Measurements from ENCODE around the gene BBS4. TPM values are rescaled to one million over a fixed set of nuclear protein-coding genes. Genes with fewer than 3 reads are reported as not detected.
A peak's percentile ranks its signal among the peaks of the same experiment; 100 is the strongest.

Gene BBS4
- total and polyA plus RNA-seq, 12 donors = 6.8 to 18.0 (median 12.5) TPM

DNA sequence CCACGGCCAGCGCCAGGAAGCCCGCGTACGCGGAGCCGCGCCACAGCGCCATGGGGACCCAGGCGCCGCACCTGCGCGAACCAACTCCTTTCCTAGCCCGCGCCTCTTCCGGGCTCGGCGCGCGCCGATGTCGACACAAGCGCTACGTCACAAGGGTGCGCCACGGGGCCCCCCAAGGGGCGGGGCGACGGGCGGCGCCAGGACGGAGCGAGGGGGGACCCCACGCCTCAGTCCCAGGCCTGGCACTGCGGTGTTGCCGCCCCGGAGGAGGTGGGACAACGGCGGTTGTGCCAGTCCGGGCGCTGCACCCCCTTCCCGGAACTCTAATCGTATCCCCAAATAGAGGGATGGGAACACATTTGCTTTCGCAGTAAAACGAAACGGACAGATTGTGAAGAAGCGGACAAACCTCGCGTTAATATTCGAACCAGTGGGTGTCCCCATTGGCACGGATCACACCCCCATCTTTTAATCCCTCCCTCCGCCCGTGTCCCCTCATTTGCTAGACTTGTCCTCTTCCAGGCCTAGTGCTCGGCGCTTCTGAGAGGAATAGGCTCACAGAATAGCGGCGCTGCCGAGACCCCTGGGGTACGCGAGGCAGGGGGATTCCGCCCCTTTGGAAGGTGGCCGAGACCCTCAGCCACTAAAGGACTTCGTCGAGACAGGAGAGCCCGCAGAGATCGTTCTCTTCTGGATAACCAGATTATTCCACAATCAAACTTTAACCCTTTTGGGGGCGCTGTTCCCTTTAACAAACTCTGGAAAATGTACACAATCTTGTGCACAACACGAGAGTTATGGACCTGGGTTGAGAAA lies 97.8 kb downstream of the BBS4 start, which contains the start of gene ADPGK:
ADPGK (minus strand) TSS at position 119 of the 816 bp plus-strand sequence; CDS start at position 52, 67 bp downstream.
- H3K4me1 ChIP-seq = peaks cover 0 to 43% (median 24%) of the 10 kb centered on the region in 9 donors
- DNase-seq (peak; percentile 88 to 92), ATAC-seq (peak; percentile 96 to 99 (median 98))
- no peaks in the 10 kb centered on the region for H3K27me3 ChIP-seq
- H3K9me3 ChIP-seq = no peaks in the 10 kb centered on the region
- intact Hi-C loops (cut with DNase I) = loop anchor here in 7 of 10 donors (2.0 to 10.0 kb wide), 5 partner anchors 268 to 491 kb away; partner anchors contain the start of gene NEO1 (in 2 of the 7)
- WGBS, 2 donors = 0% methylated on average over 66 to 68 of the region's 68 CpGs
- H3K27ac ChIP-seq = peak within 1 kb of the TSS; percentile 77 to 99 (median 94)
- H3K4me3 ChIP-seq = peak within 1 kb of the TSS; percentile 63 to 100 (median 92)
- peak in 8 of 9 donors; percentile 8 to 68 (median 61) for TF ChIP-seq CTCF (IDR thresholded peaks at IDR 0.05)
- H3K36me3 ChIP-seq = peaks cover 0 to 17% (median 0%) of the 10 kb centered on the region in 9 donors

GRCh38 chr15:72784456-72784876 lies 98.5 kb downstream of the BBS4 start:
- WGBS, 2 donors = 40 to 50% methylated on average over 7 of the region's 7 CpGs

GRCh38 chr15:72785432-72785831 lies 99.4 kb downstream of the BBS4 start:
- WGBS, 2 donors = 72 to 75% methylated on average over 4 of the region's 4 CpGs
- ATAC-seq = no peak
- H3K4me3 ChIP-seq = no peak overlapping the region

More at GRCh38 chr15:72784456-72784876, 98.5 kb downstream of the BBS4 start:
- H3K4me3 ChIP-seq = peak overlapping the region; percentile 63 to 100 (median 92)
- H3K27ac ChIP-seq = peak overlapping the region; percentile 77 to 99 (median 94)
- TF ChIP-seq CTCF (IDR thresholded peaks at IDR 0.05) = peak in 1 of 9 donors; percentile 5
- H3K27me3 ChIP-seq = peaks cover 0 to 2% (median 0%) of the 10 kb centered on the region in 7 donors
- no peak for ATAC-seq
- no peaks in the 10 kb centered on the region for H3K9me3 ChIP-seq
- intact Hi-C loops (cut with DNase I) = loop anchor here in 7 of 10 donors (2.0 to 10.0 kb wide), 5 partner anchors 268 to 490 kb away; partner anchors contain the start of gene NEO1 (in 2 of the 7)
- DNase-seq = no peak
- H3K4me1 ChIP-seq = peaks cover 0 to 43% (median 24%) of the 10 kb centered on the region in 9 donors
- H3K36me3 ChIP-seq = peaks cover 0 to 17% (median 0%) of the 10 kb centered on the region in 9 donors

More at GRCh38 chr15:72785432-72785831, 99.4 kb downstream of the BBS4 start:
- no peaks in the 10 kb centered on the region for H3K9me3 ChIP-seq
- peak overlapping the region in 2 of 10 donors; percentile 94 to 99 for H3K27ac ChIP-seq
- DNase-seq = no peak
- H3K4me1 ChIP-seq = peaks cover 0 to 37% (median 24%) of the 10 kb centered on the region in 9 donors
- intact Hi-C loops (cut with DNase I) = loop anchor here in 4 of 10 donors (2.0 to 10.0 kb wide), 3 partner anchors 269 to 489 kb away; partner anchors contain the start of gene NEO1 (in 1 of the 4)
- TF ChIP-seq CTCF (IDR thresholded peaks at IDR 0.05) = no peak
- peaks cover 0 to 11% (median 0%) of the 10 kb centered on the region in 9 donors for H3K36me3 ChIP-seq
- H3K27me3 ChIP-seq = peaks cover 0 to 5% (median 0%) of the 10 kb centered on the region in 7 donors

Measured in heart right ventricle (tissue), 16 donors.